ENCODE data around the gene COL2A1.

- TF ChIP-seq EZH2 (IDR thresholded peaks at IDR 0.05; ENCODE audit: borderline replicate concordance, low read length) (no peak), CTCF (IDR thresholded peaks at IDR 0.05; ENCODE audit: low read length) (no peak)
Observed at GRCh38 chr12:47982311-47982710, 22.0 kb downstream of the COL2A1 start.
